Measurements from ENCODE around the gene FIGN.

The FIGN gene

GRCh38 chr2:163665051-163665450, 70.8 kb downstream of the FIGN start:
- 75% methylated on average over 2 of the region's 2 CpGs for WGBS (ENCODE audit: insufficient coverage)
- no peaks in the 10 kb centered on the region for H3K27me3 ChIP-seq (replicated peaks in 2 of 5; ENCODE audit: control insufficient read depth in 4 of 5, insufficient read depth in 5 of 5, low read length in 4 of 5)
- DNase-seq: no peak
- no peaks in the 10 kb centered on the region for H3K4me1 ChIP-seq (ENCODE audit: control extremely low read depth in 1 of 4, control insufficient read depth in 4 of 4, insufficient read depth in 4 of 4, low read length in 3 of 4)
- H3K27ac ChIP-seq (ENCODE audit: insufficient read depth in 1 of 2, low read depth in 1 of 2, low read length in 2 of 2, poor library complexity in 1 of 2, severe bottlenecking in 2 of 2): no peak overlapping the region
- no peak overlapping the region for H3K4me3 ChIP-seq (ENCODE audit: control insufficient read depth in 1 of 7, extremely low read depth in 1 of 7, insufficient read depth in 4 of 7, low read depth in 2 of 7, low read length in 6 of 7)
- CTCF ChIA-PET: no interaction called here
- POLR2A ChIA-PET: no interaction called here
- no peaks in the 10 kb centered on the region for H3K36me3 ChIP-seq (ENCODE audit: control insufficient read depth in 4 of 4, insufficient read depth in 4 of 4, low read length in 3 of 4)
- peaks cover 0 to 2% (median 0%) of the 10 kb centered on the region in 5 experiments for H3K9me3 ChIP-seq (ENCODE audit: control extremely low read depth in 1 of 5, control insufficient read depth in 4 of 5, insufficient read depth in 2 of 5, low read depth in 1 of 5, low read length in 4 of 5)

DNA sequence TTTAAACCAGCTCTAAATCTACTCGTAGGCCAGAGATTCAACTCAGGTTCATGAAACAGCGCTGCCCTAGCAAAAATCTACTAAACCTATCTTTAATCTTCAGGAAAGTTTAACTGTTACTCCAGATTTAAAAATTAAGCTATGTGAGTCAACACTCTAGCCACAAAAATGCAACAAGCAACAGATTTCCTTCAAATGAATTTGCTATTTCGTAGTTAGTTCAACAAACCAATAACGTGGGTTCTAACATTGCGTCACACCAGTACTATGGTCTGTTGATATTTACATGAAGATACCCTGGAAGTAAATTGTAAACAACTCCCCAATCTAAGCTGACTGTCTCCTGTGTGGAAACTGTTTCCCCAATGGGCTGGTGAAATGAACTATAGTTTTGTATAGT, 71.2 kb downstream of the FIGN start:
- POLR2A ChIA-PET: no interaction called here
- CTCF ChIA-PET: no interaction called here
- H3K9me3 ChIP-seq (ENCODE audit: control extremely low read depth in 1 of 5, control insufficient read depth in 4 of 5, insufficient read depth in 2 of 5, low read depth in 1 of 5, low read length in 4 of 5): peaks cover 0 to 2% (median 0%) of the 10 kb centered on the region in 5 experiments
- no peaks in the 10 kb centered on the region for H3K4me1 ChIP-seq (ENCODE audit: control extremely low read depth in 1 of 4, control insufficient read depth in 4 of 4, insufficient read depth in 4 of 4, low read length in 3 of 4)
- 92% methylated on average over 2 of the region's 5 CpGs for WGBS (ENCODE audit: insufficient coverage)
- H3K4me3 ChIP-seq (ENCODE audit: control insufficient read depth in 1 of 7, extremely low read depth in 1 of 7, insufficient read depth in 4 of 7, low read depth in 2 of 7, low read length in 6 of 7): no peak overlapping the region
- H3K36me3 ChIP-seq (ENCODE audit: control insufficient read depth in 4 of 4, insufficient read depth in 4 of 4, low read length in 3 of 4): no peaks in the 10 kb centered on the region
- H3K27me3 ChIP-seq (replicated peaks in 2 of 5; ENCODE audit: control insufficient read depth in 4 of 5, insufficient read depth in 5 of 5, low read length in 4 of 5): no peaks in the 10 kb centered on the region
- H3K27ac ChIP-seq (ENCODE audit: insufficient read depth in 1 of 2, low read depth in 1 of 2, low read length in 2 of 2, poor library complexity in 1 of 2, severe bottlenecking in 2 of 2): no peak overlapping the region
- DNase-seq: no peak

GRCh38 chr2:163662141-163662780, 73.5 kb downstream of the FIGN start:
- Histone ChIP-seq H3K4me3 (ENCODE audit: control insufficient read depth in 1 of 7, extremely low read depth in 1 of 7, insufficient read depth in 4 of 7, low read depth in 2 of 7, low read length in 6 of 7) (no peak overlapping the region), H3K27ac (ENCODE audit: insufficient read depth in 1 of 2, low read depth in 1 of 2, low read length in 2 of 2, poor library complexity in 1 of 2, severe bottlenecking in 2 of 2) (no peak overlapping the region), H3K36me3 (ENCODE audit: control insufficient read depth in 4 of 4, insufficient read depth in 4 of 4, low read length in 3 of 4) (no peaks in the 10 kb centered on the region), H3K9me3 (ENCODE audit: control extremely low read depth in 1 of 5, control insufficient read depth in 4 of 5, insufficient read depth in 2 of 5, low read depth in 1 of 5, low read length in 4 of 5) (no peaks in the 10 kb centered on the region), H3K4me1 (ENCODE audit: control extremely low read depth in 1 of 4, control insufficient read depth in 4 of 4, insufficient read depth in 4 of 4, low read length in 3 of 4) (no peaks in the 10 kb centered on the region), H3K27me3 (replicated peaks in 2 of 5; ENCODE audit: control insufficient read depth in 4 of 5, insufficient read depth in 5 of 5, low read length in 4 of 5) (no peaks in the 10 kb centered on the region)
- 92% methylated on average over 3 of the region's 4 CpGs for WGBS (ENCODE audit: insufficient coverage)
- ChIA-PET CTCF (no interaction called here), POLR2A (no interaction called here)
- no peak for DNase-seq

GRCh38 chr2:163659224-163659623, 76.6 kb downstream of the FIGN start:
- H3K36me3 ChIP-seq (ENCODE audit: control insufficient read depth in 4 of 4, insufficient read depth in 4 of 4, low read length in 3 of 4): no peaks in the 10 kb centered on the region
- H3K4me3 ChIP-seq (ENCODE audit: control insufficient read depth in 1 of 7, extremely low read depth in 1 of 7, insufficient read depth in 4 of 7, low read depth in 2 of 7, low read length in 6 of 7): no peak overlapping the region
- H3K27me3 ChIP-seq (replicated peaks in 2 of 5; ENCODE audit: control insufficient read depth in 4 of 5, insufficient read depth in 5 of 5, low read length in 4 of 5): no peaks in the 10 kb centered on the region
- H3K27ac ChIP-seq (ENCODE audit: insufficient read depth in 1 of 2, low read depth in 1 of 2, low read length in 2 of 2, poor library complexity in 1 of 2, severe bottlenecking in 2 of 2): no peak overlapping the region
- no peaks in the 10 kb centered on the region for H3K4me1 ChIP-seq (ENCODE audit: control extremely low read depth in 1 of 4, control insufficient read depth in 4 of 4, insufficient read depth in 4 of 4, low read length in 3 of 4)
- ChIA-PET POLR2A (no interaction called here), CTCF (no interaction called here)
- no peak for DNase-seq
- whole genome bisulfite sequencing (ENCODE audit: insufficient coverage): no CpG with 5 or more reads among the region's 2 CpGs
- H3K9me3 ChIP-seq (ENCODE audit: control extremely low read depth in 1 of 5, control insufficient read depth in 4 of 5, insufficient read depth in 2 of 5, low read depth in 1 of 5, low read length in 4 of 5): no peaks in the 10 kb centered on the region

GRCh38 chr2:163658556-163658955, 77.3 kb downstream of the FIGN start:
- POLR2A ChIA-PET: no interaction called here
- Histone ChIP-seq H3K36me3 (ENCODE audit: control insufficient read depth in 4 of 4, insufficient read depth in 4 of 4, low read length in 3 of 4) (no peaks in the 10 kb centered on the region), H3K27ac (ENCODE audit: insufficient read depth in 1 of 2, low read depth in 1 of 2, low read length in 2 of 2, poor library complexity in 1 of 2, severe bottlenecking in 2 of 2) (no peak overlapping the region), H3K9me3 (ENCODE audit: control extremely low read depth in 1 of 5, control insufficient read depth in 4 of 5, insufficient read depth in 2 of 5, low read depth in 1 of 5, low read length in 4 of 5) (no peaks in the 10 kb centered on the region), H3K4me3 (ENCODE audit: control insufficient read depth in 1 of 7, extremely low read depth in 1 of 7, insufficient read depth in 4 of 7, low read depth in 2 of 7, low read length in 6 of 7) (no peak overlapping the region), H3K27me3 (replicated peaks in 2 of 5; ENCODE audit: control insufficient read depth in 4 of 5, insufficient read depth in 5 of 5, low read length in 4 of 5) (no peaks in the 10 kb centered on the region), H3K4me1 (ENCODE audit: control extremely low read depth in 1 of 4, control insufficient read depth in 4 of 4, insufficient read depth in 4 of 4, low read length in 3 of 4) (no peaks in the 10 kb centered on the region)
- no peak for DNase-seq
- CTCF ChIA-PET: no interaction called here
- 54% methylated on average over 2 of the region's 2 CpGs for WGBS (ENCODE audit: insufficient coverage)

DNA sequence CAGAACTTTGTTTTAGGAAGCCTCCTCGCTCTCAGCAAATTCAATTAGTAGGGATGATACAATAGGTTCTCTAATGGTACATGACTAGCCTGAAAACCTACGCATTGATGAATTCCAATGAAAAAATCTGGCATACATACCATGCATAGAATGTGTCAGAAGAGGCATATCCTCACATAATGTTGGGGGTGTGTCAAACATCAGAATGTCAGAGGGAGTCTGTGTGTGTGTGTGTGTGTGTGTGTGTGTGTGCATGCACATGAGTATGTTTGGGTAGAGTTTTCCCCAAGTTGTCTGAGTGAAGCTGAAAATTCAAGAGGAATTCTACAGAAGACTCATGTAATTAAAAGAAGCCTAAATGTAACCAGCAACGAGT, 78.5 kb downstream of the FIGN start:
- Histone ChIP-seq H3K9me3 (ENCODE audit: control extremely low read depth in 1 of 5, control insufficient read depth in 4 of 5, insufficient read depth in 2 of 5, low read depth in 1 of 5, low read length in 4 of 5) (no peaks in the 10 kb centered on the region), H3K4me1 (ENCODE audit: control extremely low read depth in 1 of 4, control insufficient read depth in 4 of 4, insufficient read depth in 4 of 4, low read length in 3 of 4) (no peaks in the 10 kb centered on the region), H3K27ac (ENCODE audit: insufficient read depth in 1 of 2, low read depth in 1 of 2, low read length in 2 of 2, poor library complexity in 1 of 2, severe bottlenecking in 2 of 2) (no peak overlapping the region), H3K27me3 (replicated peaks in 2 of 5; ENCODE audit: control insufficient read depth in 4 of 5, insufficient read depth in 5 of 5, low read length in 4 of 5) (no peaks in the 10 kb centered on the region), H3K4me3 (ENCODE audit: control insufficient read depth in 1 of 7, extremely low read depth in 1 of 7, insufficient read depth in 4 of 7, low read depth in 2 of 7, low read length in 6 of 7) (no peak overlapping the region), H3K36me3 (ENCODE audit: control insufficient read depth in 4 of 4, insufficient read depth in 4 of 4, low read length in 3 of 4) (no peaks in the 10 kb centered on the region)
- ChIA-PET POLR2A (interaction anchor here (0.7 kb wide), 1 partner anchor 529 kb away, joined by 3 read pairs; no protein-coding TSS in a partner anchor), CTCF (no interaction called here)
- DNase-seq: no peak
- 100% methylated on average over 2 of the region's 3 CpGs for WGBS (ENCODE audit: insufficient coverage)

DNA sequence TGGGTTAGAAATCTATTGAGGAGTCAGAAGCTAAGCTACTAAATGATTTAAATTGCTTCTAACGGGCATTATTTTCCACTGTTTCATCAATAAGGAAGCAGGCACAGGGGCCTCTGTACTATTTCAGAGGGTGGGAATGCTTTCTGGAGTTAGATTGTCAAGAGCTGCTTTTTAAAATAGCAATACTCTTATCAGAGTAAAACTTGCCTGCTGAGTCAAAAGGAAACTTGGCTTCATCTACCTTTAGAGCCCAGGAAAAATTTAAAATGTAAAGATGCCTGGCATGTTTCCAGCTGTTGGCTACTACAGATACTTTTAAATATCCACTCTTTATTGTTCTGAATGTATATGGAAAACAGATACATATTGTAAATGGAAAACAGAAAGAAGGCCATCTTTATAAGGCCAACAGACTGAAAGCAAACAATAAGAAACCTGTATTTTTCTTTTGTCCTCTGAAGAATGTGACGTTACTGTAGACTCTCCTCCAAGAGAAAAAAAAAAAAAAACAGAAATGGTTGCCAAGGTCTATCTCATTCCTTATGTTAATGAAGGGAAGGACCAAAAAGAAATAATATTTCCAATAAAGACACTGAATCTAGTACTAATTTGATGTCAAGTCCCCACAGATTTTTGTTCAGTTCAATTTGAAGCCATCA, 79.1 kb downstream of the FIGN start:
- no peaks in the 10 kb centered on the region for H3K9me3 ChIP-seq (ENCODE audit: control extremely low read depth in 1 of 5, control insufficient read depth in 4 of 5, insufficient read depth in 2 of 5, low read depth in 1 of 5, low read length in 4 of 5)
- H3K27ac ChIP-seq (ENCODE audit: insufficient read depth in 1 of 2, low read depth in 1 of 2, low read length in 2 of 2, poor library complexity in 1 of 2, severe bottlenecking in 2 of 2): no peak overlapping the region
- no peaks in the 10 kb centered on the region for H3K36me3 ChIP-seq (ENCODE audit: control insufficient read depth in 4 of 4, insufficient read depth in 4 of 4, low read length in 3 of 4)
- H3K4me3 ChIP-seq (ENCODE audit: control insufficient read depth in 1 of 7, extremely low read depth in 1 of 7, insufficient read depth in 4 of 7, low read depth in 2 of 7, low read length in 6 of 7): no peak overlapping the region
- no peaks in the 10 kb centered on the region for H3K27me3 ChIP-seq (replicated peaks in 2 of 5; ENCODE audit: control insufficient read depth in 4 of 5, insufficient read depth in 5 of 5, low read length in 4 of 5)
- POLR2A ChIA-PET: interaction anchor here (0.7 kb wide), 1 partner anchor 529 kb away, joined by 3 read pairs; no protein-coding TSS in a partner anchor
- H3K4me1 ChIP-seq (ENCODE audit: control extremely low read depth in 1 of 4, control insufficient read depth in 4 of 4, insufficient read depth in 4 of 4, low read length in 3 of 4): no peaks in the 10 kb centered on the region
- DNase-seq: no peak
- CTCF ChIA-PET: interaction anchor here (1.3 to 1.6 kb wide), 2 partner anchors 10 to 17 kb away, joined by 3 to 7 read pairs; no protein-coding TSS in a partner anchor
- WGBS (ENCODE audit: insufficient coverage): no CpG with 5 or more reads among the region's 2 CpGs
